Activated T-cell treated with anti-CD3 and anti-CD28 coated beads, Interleukin-2, amount 50 U/mL, for 48 hours (primary cell): Measurements from ENCODE around the gene AP3S2.

ENCODE experiments used
- DNase-seq, 2 experiments: peaks; one replicate each; pipeline ENCODE4 v3.0.0-alpha.2; 2020

AP3S2 gene

DNA sequence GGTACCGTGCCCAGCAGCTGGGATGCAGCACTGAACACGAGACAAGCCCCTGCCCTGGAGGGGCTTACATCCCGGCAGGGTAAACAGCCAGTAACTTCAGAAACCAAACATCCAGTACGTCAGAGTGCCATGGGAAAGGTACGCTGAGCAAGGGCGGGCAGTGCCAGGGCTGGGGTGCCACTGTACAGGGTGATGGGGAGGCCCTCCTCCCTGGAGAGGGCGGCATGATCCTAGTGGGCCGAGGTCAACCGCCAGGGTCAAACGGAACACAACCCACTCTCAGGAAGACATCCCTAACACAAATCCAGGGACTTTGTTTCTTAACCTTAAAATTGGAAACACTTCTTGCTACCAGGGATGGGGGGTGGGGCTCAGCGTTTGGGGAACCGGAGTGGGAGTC lies 63.2 kb downstream of the AP3S2 start:
- no peak for DNase-seq

DNA sequence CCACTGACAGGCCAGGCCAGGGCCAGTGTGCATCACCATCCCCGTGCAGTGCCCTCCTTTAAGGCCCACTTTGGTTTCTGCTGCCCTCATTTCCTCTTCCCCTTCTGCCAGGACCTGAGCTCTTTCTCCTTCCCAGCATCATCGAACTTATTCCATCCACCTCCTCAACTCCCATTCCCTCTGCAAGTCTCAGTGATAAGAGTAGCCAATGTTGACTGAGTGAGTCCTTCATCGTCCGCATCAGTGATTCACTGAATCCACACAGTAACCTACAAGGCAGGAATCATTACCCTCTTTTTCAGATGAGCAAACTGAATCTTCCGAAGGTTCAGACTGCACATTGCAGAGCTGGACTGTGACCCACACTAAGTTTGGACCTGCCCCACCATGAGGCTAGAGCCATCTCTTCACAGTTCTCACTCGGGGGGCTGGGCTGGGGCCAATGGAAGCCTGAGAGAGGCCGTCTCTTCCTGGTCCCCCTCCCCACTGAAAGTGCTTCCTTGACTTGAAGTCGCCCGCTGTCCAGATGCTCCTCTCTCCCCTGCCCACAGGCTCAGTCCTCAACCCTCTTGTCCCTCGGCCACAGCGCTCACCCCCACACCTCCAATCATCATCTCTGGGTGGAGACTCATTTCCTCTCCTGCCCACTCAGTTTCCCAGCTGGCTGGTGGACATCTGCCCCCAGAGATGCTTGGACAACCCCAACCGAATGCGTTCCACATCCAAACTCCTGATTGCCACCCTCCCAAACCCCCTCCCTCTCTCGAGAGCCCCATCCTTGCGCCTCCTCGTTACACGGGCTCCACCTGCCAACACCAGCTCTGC lies 64.0 kb downstream of the AP3S2 start:
- DNase-seq, result no peak

GRCh38 chr15:89829161-89829560 lies 64.6 kb downstream of the AP3S2 start:
- DNase-seq, result no peak

GRCh38 chr15:89828281-89829145 lies 65.3 kb downstream of the AP3S2 start:
- DNase-seq, result no peak

- no peak for DNase-seq
Measured at GRCh38 chr15:89827829-89828228, 66.0 kb downstream of the AP3S2 start.

DNA sequence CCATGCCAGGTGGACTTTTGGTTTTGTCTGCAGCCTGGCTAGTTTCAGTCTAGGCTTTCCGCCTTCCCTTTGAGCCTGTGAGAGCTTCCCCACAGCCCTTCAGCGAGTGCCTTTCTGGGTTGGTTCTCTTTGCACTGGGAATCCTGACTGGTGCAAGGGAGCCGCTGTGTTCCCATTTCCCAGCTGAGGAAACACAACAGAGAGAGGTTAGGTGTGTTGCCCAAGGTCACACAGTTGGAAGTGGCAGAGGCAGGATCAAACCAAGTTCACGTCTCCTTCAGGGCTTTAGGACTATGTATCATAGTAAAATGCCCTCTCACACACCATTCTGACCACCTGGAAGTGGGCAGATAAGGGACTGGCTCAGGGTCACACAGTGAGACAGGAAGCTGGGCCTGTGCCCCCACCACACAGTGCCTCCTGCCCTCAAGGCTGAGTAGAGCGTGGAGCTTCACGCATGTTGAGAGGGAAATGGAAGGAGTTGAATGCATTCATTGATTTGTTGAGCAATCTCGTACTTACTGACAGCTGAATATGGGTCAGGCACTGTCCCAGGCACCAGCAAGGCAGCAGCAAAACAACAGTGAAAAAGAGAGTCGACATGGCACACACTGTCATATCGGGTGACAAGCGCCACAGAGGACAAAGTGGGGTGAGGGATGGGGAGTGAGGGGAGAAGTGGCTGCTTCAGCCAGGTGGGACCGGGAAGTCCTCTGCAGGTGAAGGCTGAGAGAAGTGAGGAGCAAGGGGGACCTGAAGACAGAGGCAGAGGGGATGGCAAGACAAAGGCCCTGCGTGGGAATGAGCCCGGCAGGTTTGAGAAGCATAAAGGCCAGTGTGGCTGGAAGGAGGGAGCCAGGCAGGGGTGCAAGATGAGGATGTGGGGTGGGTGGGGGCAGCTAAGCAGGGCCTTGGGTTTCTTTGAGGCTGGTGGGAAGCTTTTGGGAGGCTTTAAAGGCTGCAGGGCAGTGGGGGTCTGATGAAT lies 66.8 kb downstream of the AP3S2 start:
- no peak for DNase-seq

GRCh38 chr15:89825271-89825940 lies 68.4 kb downstream of the AP3S2 start:
- no peak for DNase-seq

DNA sequence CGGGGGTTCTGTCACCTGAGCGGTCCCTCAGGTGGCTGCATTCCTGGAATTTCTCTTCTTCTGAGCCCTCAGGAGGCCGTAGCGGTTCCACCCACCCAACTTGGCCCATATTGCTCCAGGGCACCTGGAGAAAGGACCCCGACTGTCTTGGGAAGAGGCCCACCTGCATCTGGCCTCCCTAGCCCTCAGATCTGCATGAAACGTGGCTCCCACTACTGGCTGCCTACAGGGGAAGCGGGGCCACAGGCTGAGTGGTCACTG lies 69.3 kb downstream of the AP3S2 start:
- no peak for DNase-seq

GRCh38 chr15:89823836-89824606 lies 69.8 kb downstream of the AP3S2 start:
- DNase-seq, result no peak

DNA sequence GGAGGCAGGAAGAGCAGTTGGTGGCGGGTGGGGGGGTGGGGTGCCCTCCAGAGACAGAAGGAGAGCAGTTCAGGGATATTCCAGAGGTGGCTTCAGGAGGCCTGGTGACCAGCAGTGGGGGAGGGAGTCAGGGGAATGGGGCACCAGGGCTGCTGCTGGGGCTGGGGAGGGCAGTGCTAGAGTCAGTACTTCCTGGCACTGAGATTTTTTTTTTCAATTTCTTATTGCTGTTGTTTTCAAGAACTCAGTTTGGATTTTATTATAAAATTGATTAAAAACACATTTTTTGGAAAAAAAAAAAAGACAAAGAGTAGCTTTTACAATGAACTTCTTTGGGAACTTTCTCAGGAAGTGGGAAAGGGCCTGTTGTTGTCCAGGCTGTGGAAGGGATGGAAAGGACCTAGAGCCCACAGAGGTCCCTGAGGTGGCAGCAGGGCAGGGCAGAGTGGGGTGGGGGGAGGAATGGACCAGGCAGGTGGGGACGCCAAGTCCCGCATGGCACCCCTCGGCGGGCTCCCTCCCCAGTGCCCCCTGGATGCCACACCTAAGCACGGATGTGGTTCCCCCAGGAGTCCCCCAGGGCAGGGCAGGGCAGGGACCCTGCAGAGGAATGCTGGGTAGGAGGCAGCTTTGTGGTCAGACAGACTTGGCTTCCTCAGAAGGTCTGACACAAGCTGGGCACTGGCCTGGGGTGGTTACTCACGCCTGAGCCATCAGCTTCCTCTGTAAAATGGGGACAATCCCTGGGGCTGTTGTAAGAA lies 70.7 kb downstream of the AP3S2 start:
- no peak for DNase-seq

DNA sequence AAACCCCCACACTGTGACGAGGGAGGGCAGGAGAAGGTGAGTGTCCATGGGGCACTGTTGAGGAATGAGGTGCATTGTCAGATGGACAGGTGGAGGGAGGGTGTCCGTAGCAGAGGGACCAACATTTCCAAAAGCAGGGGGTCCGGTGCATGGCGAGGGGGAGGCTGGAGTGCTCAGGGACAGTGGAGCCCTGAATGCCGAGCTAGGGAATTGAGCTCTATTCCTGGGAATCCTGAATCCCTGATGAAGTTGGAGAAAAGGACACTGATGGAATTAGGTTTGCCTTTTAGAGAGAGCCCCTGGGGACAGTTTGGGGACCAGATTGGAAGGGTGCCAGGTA lies 71.2 kb downstream of the AP3S2 start:
- no peak for DNase-seq

DNA sequence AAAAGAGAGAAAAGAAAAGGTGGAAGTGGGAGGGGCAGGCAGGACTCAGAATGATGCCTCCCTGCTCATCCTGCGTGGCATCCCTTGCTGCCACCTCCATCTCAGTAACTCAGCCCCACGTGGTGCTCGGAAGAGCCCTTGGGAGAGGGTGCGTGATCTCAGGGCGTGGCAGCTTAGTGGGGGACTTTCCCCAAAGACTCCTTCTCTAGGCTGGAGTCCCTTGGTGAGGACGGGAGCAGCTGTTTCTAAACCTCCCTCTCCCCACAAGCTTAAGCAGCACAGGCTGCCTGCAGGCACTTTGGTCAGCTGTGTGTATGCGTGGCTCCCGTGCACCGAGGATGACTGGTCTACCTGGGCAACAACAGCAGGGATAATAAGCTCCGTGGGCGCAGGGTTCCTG lies 71.8 kb downstream of the AP3S2 start:
- no peak for DNase-seq

DNA sequence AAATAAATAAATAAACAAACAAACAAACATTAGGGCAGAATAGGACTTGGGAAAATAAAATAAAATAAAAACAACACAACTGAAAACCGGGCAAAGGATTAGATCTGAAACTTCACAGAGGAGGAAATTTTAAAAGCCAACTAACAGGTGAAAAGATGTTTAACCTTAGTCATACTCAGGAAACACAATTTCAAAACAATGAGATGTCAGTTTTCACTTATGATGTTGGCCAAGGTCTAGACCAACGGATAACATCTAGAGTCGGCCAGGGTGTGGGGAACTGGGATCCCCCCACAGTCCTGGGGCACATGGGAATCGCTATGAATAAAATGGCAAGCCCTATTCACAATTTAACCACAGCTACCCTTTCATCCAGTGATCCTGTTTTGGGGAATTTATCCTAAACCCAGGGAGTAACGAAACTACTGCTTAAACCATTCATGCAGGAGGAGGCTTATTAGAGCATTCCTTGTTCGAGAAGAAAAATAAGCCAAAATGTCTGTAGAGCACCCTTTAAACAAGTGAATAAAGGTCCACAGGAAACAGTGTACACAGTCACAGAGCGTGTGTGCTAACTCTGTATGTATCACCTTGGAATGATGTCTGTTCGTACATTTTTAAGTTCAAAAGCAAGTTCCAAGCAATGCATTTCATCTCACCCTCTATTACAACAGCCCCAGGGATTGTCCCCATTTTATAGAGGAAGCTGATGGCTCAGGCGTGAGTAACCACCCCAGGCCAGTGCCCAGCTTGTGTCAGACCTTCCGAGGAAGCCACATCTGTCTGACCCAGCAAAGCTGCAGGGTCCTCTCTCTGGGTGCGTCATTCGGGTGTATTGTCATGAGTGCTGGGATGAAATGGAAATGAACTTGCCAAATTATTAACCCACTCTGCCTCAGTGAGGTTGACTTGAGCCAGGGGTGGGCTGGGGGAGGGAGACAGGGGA lies 72.9 kb downstream of the AP3S2 start:
- no peak for DNase-seq

DNA sequence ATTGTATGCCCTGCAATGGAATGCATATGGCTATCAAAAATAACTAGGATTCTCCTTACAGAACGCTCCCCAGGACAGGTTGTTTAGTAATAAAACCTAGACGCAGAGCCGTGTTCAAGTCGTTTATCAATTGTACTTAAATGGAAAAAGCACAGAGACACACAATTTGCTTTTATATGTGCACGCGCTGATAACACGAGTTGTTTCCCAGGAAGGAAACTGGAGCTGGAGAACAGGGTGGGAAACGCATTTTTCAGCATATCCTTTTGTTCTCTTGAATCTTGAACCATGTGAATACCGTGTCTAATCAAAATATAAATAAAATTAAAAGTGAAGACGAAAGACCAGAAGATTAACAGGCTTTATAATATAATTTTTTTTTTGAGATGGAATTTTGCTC lies 75.5 kb downstream of the AP3S2 start:
- no peak for DNase-seq

DNA sequence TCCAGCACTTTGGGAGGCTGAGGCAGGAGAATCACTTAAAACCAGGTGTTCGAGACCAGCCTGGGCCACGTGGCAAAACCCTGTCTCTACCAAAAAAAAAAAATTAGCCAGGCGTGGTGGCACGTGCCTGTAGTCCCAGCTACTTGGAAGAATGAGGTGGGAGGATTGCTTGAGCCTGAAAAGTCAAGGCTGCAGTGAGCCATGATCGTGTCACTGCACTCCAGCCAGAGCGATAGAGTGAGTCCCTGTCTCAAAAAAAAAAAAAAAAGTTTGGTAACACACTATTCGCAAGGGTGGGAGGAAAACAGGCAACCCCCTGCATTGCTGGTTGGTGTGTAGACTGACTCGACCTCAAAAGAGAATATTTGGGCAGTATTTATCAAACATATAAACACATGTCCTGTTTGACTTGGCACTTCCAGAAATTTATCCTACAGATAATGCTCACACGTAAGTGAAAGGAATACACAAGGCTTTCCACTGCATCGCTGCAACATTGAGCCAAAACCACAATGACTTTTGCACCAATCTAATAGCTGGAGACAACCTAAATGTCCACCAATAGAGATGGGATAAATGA lies 76.0 kb downstream of the AP3S2 start:
- DNase-seq, result no peak

- no peak for DNase-seq
Measured at GRCh38 chr15:89815769-89816168, 78.0 kb downstream of the AP3S2 start.

DNA sequence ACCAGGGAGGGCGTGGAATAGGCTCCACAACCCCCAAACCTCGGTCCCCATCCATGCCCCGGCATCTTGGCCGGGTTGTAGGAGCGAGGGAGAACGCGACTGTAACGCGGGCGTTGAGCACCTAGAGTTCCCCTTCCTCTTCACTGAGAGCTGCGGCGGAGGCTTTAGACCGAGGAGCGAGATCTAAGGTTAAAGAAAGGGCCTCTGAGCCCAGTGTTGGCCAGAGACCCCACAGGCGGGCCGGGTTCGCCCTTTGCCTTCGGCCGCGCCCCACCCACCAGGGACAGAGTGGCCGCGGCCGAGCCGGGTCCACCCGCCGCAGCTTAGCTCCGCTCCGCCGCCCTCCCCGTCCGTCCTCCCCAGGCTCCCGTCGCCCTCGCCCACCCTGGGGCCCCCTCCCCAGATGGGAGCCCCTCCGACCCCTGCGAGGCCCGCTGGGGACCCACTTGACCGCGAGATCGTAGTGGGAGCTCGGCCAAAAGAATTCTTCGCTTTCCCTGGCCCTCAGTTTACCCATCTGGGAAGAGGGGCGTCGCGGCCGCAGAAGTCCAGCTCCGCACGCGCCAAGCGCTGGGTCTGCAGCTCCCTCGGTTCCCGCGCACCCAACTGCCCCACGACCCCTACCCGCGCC lies 79.6 kb downstream of the AP3S2 start:
- no peak for DNase-seq

- no peak for DNase-seq
Measured at GRCh38 chr15:89813381-89814111, 80.2 kb downstream of the AP3S2 start.
